HG03439 (cell line): Measurements from ENCODE around the gene CAMKV.
"Not testable (repeated sequence)": the region's sequence is repeated elsewhere in the genome, so short reads cannot be mapped to it uniquely, and the experiment has no call there.

Experiments used
- ATAC-seq: cut with Tn5 transposase; IDR thresholded peaks from one replicate; pipeline ENCODE4 v1.9.1; 2021; ENCODE audit warnings: mild to moderate bottlenecking, moderate library complexity; ENCODE audit not compliant: unreplicated experiment

The CAMKV gene, protein sequence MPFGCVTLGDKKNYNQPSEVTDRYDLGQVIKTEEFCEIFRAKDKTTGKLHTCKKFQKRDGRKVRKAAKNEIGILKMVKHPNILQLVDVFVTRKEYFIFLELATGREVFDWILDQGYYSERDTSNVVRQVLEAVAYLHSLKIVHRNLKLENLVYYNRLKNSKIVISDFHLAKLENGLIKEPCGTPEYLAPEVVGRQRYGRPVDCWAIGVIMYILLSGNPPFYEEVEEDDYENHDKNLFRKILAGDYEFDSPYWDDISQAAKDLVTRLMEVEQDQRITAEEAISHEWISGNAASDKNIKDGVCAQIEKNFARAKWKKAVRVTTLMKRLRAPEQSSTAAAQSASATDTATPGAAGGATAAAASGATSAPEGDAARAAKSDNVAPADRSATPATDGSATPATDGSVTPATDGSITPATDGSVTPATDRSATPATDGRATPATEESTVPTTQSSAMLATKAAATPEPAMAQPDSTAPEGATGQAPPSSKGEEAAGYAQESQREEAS

DNA sequence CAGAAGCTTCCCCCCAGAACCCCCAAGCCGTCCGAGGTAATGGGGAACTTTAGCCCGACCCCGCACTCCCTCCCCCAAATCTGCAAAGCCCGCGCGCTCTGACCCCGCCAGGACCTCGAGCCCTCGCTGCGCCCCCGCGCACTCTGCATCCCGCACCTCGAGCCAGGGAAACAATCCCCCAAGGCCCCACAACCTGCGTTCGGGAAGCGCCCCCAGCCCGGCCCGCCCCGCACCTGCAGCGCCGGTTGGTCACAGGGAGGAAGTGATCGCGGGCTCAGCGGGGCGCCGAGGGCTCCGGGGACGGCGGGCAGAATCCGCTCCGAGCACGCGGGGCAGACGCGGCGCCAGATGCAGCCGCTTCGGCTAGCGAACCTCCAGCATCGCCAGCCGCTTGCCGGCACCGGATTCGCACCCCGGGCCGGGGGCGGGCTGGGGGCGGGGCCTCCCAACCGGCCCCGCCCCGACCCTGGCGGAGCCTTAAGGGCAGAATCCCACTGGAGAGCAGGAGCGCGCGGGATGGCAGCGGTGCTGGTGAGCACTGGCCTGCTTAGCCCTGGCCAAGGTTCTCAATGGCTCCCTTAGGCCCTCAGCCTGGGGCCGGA lies at the start of gene CAMKV:
CAMKV (minus strand) TSS at position 382 of the 602 bp plus-strand sequence. CDS start 7,518 bp downstream, outside the sequence.
- ATAC-seq, result no peak

DNA sequence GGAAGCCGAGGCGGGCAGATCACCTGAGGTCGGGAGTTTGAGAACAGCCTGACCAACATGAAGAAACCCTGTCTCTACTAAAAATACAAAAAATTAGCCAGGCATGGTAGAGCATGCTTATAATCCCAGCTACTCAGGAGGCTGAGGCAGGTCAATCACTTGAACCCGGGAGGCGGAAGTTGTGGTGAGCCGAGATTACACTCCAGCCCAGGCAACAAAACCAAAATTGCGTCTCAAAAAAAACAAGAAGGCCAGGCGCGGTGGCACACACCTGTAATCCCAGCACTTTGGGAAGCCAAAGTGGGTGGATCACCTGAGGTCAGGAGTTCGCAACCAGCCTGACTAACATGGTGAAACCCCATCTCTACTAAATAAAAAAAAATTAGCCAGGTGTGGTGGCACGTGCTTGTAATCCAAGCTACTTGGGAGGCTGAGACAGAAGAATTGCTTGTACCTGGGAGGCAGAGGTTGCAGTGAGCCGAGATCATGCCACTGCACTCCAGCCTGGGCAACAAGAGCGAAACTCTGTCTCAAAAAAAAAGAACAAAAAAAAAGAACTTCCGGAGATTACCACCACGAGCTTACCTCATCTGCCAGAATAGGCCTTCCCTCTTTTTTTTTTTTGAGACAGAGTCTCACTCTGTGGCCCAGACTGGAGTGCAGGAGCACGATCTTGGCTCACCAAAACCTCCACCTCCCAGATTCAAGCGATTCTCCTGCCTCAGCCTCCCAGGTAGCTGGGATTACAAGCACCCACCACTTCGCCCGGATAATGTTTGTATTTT lies 48.3 kb upstream of the CAMKV start:
- ATAC-seq, result not testable (repeated sequence)

DNA sequence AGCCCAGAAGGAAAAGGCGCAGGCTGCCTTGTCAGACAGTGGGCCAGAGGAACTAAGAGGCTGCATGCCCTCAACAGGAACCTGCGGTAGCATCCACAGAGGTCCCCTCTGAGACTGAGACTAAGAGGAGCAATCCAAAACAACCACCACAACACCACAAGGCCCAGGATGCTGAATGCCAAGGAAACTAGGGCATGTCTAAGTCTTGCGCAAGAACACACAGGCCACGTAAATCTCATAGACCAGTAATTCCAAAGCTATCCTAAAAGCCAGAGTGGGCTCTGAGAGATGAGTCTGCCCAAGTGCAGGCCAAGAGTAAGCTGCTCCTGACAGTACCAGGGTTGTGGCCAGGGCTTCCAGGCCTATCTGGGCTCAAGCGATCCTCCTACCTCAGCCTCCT lies 47.0 kb upstream of the CAMKV start:
- ATAC-seq, result no peak

DNA sequence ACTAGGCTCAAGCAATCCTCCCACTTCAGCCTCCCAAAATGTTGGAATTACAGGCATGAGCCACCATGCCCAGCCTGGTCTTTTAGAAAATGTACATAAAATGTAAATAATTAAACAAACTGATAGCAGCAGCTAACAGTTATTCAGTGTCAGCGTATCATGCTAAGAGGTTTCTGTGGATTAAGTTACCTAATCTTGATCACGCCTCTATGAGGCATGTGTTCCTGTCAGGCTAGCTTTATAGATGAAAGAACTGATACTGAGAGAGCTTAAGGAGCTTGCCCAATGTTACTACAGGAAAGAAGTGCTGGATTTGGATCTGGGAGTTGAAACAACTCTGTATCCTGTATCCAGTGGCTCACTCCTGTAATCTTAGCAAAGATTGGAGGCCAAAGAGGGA lies 45.2 kb upstream of the CAMKV start:
- no peak for ATAC-seq

DNA sequence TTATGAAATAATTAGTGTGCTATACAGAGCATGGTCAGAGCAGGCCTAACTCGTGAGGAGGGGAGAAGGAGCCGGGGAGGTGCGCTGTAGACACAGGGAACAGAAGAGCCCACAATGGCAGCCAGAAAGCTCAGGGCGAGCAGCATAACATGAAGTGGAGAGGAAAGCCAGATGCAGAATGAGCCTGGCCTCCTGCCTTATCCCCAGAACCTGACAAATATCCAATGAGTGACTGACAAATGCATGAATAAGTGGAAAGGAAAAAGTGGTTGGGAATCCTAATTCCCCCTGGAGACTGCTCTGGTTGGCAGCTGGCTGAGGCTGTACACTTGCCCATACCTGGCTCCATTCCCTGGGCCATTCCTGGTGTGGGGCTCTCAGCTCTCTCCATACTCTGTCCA lies 43.2 kb upstream of the CAMKV start:
- ATAC-seq, result no peak

DNA sequence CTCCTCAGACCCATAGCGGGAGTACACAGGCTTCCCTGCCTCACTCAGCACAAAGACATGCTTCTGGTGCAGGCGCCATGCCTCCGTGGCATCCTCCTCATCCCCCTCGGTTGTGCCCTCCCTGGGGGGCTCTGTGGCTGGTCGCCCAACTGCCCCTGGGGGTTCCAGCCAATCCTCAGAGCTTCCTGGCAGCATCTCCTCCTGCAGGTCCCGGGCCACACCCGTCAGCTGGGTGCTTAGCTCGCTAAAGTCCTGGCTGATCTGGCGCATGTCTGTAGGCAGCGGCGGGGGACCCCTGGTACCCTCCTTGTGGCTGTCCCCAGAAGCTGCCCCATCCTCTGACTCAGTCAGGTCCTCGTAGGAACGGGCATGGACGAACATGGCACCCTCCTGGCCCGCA lies 41.9 kb upstream of the CAMKV start:
- ATAC-seq, result no peak

DNA sequence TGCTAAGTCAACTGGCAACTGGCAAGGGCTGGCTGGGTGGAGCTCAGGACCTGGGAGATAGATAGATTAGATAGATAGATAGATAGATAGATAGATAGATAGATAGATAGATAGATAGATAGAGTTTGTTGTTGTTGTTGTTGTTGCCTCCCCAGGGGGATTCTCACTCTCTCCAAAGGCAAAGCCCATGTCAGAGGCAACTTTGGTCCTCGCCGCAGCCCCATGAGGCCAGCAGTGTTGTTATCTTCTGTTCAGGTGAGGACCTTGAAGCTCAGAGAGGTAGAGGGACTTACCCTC lies 41.4 kb upstream of the CAMKV start:
- no peak for ATAC-seq

DNA sequence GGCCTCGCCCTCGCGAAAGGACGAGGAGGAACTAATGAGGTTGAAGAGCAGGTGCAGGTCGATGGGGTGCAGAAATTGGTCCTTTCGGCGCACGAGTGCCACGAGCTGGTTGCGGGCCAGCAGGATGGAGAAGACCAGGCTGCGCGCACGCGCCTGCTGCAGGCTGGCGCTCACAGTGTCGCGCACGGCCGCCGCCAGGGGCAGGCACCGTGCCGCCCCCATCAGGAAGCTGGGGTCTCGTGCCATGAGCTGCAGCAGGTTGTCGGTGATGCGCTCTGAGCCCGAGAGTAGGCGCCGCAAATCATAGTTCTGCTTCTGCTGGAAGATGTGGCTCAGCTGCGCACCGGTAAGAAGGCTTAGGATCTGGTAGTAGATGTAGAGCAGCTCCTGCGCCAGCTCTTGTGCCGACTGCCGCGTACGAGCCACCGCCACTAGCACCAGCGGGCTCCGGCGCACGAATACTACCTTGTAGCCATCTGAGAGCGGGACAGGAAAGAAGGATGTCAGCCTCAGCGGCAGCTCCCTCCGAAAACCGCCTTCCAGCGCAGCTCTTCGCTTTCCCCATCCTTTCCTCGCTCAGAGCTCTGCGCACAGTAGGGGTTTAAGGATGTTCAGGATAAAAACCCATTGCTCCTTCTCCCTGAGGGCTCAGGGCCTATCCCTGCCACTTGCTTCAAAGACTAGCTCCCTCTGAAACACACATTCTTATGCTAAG lies 40.9 kb upstream of the CAMKV start:
- ATAC-seq, result no peak

DNA sequence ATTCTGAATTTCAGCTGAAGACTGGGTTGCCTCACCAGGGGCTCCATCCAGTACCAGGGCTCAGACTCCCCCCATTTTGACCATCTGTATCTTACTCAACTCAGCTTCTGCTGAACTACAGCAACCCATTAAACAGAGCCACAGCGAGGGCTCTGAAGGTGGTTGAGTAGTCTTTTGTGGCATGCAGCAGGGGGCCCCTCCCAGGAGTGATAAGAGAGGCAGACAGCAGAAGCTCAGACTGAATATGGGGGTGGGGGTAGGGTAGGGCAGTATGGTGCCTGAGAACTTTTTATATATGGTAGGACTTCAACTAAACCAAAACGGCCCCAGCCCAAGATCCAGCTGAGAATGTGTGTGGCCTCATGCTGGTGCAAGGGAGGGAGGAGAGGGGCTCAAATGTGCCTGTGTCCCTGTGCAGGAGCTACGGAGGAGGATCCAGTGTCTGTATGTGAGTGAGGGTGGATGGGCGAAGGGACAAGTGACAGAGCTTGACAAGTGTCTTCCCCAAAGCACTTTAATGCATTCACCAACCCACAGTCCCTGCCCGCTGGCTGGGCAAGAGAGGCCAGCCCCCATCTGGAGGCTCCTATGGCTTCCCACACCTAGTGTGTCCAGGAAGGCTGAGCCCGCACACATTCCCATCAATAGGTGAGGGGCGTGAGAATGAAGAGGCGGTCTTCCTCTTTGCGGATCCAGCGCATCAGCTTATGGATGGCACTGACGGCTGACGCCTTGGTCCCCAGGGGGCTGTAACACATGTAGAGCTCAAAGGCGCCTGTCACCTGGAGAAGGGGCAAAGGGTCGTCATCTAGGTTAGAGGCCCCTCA lies 38.9 kb upstream of the CAMKV start:
- no peak for ATAC-seq

DNA sequence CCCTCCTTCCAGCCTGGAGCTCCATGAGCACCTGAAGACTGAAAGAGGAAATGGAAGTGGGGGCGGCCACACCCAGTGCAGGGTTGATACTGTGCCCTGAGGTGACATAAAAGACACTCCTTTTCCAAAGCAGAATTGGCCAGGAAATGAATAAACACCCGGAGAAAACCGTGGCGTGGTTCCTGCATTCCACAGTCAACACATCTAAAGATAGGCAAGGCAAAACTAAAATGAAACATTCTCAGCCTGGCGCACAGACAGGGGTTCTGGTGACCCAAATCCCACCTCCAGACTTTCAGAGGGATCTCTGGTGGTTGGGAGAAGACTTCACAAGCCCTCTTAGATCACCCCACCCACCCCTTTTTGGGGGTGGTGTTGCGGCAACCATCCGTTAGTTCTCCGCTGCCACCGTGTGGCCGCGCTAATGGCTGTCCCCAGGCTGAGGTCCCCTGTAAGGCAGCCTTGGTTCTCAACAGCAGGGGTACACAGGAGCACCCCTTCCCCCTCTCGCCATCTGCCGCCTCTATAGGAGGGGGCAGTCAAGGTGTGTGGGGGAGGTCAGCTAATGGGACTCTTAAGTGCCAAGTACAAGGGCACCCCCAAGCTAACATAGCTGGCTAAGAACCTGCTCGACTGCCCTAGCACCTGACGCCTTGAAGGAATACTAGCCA lies 36.5 kb upstream of the CAMKV start:
- ATAC-seq, result no peak

DNA sequence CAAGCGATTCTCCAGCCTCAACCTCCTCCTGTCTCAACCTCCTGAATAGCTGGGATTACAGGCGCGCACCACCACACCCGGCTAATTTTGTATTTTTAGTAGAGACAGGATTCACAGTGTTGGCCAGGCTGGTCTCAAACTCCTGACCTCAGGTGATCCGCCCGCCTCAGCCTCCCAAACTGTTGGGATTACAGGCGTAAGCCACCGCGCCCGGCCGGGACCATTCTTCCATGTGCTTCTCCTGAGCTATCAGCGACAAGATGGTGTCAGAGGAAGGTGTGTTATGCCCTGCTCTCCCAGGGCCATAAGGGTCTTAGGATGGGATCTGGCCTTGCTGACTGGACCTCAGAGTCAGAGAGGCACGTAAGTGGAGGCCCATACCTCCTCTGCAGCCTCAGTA lies 34.7 kb upstream of the CAMKV start:
- ATAC-seq, result not testable (repeated sequence)

DNA sequence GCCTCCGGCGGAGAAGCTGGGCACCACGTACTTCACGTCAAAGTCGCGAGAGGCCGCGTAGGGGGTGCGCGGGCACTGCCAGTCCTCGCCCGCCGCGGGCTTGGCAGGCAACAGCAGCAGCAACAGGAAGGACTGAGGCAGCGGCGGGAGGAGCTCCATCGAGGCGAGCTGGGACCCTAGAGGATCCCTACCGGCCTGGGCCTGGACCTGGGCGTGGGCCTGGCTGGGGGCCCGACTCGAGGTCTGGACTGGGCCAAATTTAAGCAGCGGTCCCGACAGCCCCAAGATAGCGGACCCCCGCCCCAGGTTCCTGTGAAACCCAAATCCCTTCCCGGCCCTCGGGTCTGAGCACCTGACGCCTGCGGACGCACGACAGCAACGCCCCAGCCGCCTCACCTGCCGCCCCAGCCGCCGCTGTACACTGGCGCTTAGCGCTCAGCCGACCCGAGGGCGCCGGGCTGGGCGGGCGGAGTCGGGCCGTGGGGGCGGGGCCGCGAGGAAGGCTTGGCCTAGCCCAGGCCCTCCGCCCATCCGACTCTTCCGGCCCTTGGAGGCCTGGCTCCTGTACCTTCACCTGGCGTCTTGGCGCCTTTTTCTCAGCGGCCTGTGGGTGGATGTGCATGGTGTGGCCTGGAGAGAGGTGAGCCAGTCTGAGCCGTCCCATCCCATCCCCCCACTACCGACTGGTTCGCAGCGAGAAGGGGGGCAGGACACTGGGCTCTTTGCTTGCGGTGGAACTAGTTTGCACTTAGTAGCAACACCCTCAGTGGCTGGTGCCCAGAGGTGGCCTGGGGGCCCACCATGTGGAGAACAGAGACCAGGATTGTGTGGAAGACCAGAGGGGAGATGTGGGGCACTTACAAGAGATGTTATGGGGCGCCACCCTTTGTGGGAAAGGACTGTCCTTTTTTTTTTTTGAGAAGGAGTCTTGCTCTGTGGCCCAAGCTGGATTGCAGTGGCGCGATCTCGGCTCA lies 34.0 kb upstream of the CAMKV start, which contains the start of gene MST1R:
MST1R (minus strand) TSS at position 423 of the 974 bp plus-strand sequence; CDS start at position 159, 264 bp downstream.
- ATAC-seq, result peak; percentile 42

DNA sequence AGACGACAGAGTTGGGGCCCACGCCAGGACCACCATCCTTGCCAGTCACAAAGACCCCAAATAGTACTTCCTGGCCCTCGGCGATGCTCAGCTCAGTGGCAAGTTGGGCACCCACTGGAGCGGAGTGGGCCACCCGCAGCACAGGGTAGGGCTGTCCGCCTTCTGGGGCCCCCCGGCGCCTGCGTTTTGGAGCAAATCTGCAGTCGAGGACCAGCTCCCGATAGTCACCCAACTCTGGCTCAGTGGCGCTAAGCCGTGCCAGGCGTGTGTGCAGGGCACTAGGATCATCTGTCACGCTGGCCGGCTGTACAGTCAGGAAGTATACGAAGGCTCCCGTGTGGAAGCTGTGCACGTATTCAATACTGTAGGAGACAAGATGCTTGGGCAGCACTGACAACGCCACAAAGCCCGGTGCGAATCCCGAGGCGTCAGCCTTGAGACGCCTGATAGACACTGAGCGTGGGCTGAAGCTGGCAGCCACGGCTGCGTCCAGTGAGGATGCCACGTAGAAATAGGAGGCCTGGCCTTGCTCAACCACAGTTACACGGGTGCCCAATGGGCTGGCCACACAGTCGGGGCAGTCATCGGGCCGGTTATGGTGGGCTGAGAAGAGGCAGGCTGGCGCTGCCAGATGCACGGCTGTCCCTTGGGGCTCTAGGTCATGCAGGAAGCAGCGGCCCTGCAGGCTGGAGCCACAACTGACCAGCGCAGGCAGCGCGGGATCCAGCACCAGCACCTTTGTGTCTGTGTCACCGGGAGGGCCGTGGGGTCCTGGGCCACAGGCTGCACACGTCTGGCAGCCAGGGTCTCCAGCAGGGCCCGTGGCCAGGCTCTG lies 33.0 kb upstream of the CAMKV start:
- no peak for ATAC-seq

DNA sequence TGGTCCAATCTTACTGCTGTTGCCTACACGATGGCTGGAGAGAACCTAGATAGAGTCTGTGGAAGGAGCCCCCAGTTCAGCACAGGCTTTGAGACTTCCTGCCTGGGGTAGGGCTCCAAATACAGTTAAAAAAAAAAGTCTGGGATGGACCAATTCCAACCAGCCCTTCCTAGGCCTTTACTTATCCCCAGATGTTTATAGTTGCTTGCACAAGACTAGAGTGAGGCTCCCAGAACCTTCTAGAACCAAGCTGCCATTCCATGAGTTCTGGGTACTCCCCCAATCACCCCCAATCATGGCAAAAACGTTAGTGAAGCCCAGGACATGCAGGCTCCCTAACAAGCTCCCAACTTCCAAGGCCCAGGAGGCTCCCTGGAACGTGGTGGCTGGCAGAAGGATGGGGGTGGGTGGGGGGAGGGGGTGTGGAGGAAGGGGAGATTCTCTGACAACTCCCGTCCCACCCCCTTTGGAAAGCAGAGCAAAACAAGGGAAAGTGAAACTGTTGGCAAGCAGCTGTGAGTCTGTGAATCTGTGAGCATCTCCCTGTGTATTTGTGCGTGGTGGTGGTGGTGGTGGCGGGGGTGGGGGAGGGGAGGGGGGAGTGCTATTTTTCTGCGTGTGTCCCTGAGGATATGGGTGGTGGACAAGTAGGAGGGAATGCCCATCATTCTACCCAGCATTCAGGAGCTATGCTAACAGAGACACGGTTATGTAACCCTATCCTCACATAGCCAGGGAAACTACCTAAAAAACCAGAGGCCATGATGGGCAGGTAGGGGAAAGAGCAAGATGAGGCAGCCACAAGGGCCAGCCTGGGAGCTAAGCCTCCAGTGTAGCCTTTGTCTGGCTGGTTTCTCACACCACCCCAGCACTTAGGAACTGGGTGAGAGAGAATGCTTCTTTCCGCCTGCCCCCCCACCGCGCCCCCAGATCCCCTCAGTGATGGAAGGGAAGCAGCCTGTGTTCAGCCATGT lies 31.9 kb upstream of the CAMKV start:
- no peak for ATAC-seq

DNA sequence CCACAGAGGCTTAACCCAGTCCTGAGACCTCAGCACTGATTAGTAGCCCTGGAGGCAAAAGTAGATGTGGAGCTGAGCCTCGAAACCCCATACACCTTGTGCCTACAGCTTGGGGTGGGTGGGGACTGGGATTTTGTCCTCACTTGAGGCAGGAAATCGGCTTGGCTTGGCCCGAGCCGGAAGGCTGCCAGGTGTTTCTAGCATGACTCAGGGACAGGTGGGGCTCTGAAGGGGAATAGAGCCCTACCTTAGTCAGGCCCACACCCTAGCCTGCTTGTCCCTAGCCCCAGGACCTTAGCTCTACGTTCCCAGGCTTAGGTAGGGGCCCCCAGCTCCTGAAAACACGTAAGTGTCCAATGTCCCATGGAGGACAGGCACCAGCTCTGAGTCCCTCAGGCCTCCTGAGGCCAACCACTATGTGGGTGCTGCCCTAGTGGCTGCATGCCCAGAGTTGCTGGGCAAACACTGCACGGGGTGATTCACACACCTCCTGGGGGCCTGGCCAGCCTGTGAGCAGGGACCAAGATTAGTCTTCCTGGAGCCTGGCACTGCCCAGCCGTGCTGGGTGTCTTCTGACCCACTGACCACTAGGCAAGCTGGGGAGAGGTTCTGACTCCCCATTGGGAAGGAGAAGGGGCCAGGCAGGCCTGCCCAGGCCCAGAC lies 30.9 kb upstream of the CAMKV start:
- ATAC-seq, result no peak

DNA sequence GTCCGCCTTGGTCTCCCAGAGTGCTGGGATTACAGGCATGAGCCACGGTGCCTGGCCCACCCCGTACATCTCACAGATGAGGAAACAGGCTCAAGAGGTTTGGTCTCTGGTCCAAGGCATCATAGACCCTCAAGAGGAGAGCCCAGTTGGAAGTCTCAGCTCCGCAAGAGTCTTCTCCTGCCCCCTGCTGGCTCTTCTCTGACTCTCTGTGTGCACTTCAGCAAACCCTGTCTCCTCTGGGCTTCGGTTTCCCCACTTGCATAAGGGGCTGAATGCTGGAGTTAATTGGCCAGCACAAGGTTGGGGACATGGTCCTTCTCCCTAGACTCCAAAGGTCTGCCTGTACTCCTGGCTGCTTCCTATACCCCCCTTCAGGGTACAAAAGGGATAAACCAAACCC lies 30.1 kb upstream of the CAMKV start:
- ATAC-seq, result no peak
